Heart right ventricle (tissue), 16 donors: Measurements from ENCODE around the gene USP3. TPM values are rescaled to one million over a fixed set of nuclear protein-coding genes. Genes with fewer than 3 reads are reported as not detected.

Source experiments
- ATAC-seq, 8 donors: fragments of 200-7000 bp; cut with Tn5 transposase; one replicate each; pipeline ENCODE4 v1.9.1; 2020; ENCODE audit warnings: mild to moderate bottlenecking in 8 of 8, moderate library complexity in 8 of 8, moderate number of reproducible peaks in 1 of 8
- DNase-seq, 2 donors: peaks; one replicate each; pipeline ENCODE4 v3.0.0-alpha.2; 2020
- H3K27ac ChIP-seq, 10 donors: fragments of 200-600 bp; sonication (generic) in 2 of 10; one replicate each; pipeline versions ENCODE4 v1.5.0 to v1.8.0; 2020 to 2022; ENCODE audit warnings: mild to moderate bottlenecking in 3 of 10
- H3K27me3 ChIP-seq, 7 donors: fragments of 200-600 bp; one replicate each; pipeline ENCODE4 v1.8.0; 2021 to 2022; ENCODE audit warnings: mild to moderate bottlenecking in 2 of 7
- H3K36me3 ChIP-seq, 9 donors: fragments of 200-600 bp; sonication (generic) in 1 of 9; one replicate each; pipeline versions ENCODE4 v1.5.0 to v1.8.0; 2020 to 2022; ENCODE audit warnings: mild to moderate bottlenecking in 2 of 9
- H3K4me1 ChIP-seq, 9 donors: fragments of 200-600 bp; sonication (generic) in 1 of 9; one replicate each; pipeline versions ENCODE4 v1.5.0 to v1.8.0; 2020 to 2022; ENCODE audit warnings: mild to moderate bottlenecking in 4 of 9
- H3K4me3 ChIP-seq, 10 donors: fragments of 200-600 bp; sonication (generic) in 2 of 10; one replicate each; pipeline versions ENCODE4 v1.5.0 to v1.8.0; 2020 to 2022; ENCODE audit warnings: mild to moderate bottlenecking in 7 of 10, moderate library complexity in 2 of 10
- H3K9me3 ChIP-seq, 11 donors: fragments of 200-600 bp in 10 of 11; sonication (generic) in 2 of 11; one replicate each; pipeline versions ENCODE4 v1.5.0 to v1.8.0; 2013 to 2022; ENCODE audit warnings: mild to moderate bottlenecking in 2 of 11, control low read depth in 1 of 11, moderate library complexity in 1 of 11
- CTCF ChIP-seq, 9 donors: fragments of 200-600 bp; sonication (generic) in 2 of 9; IDR thresholded peaks; one replicate each; pipeline versions ENCODE4 v1.5.0 to v1.8.0; 2021 to 2022; ENCODE audit warnings: antibody characterized with exemption in 9 of 9, mild to moderate bottlenecking in 5 of 9, moderate library complexity in 1 of 9
- WGBS, 2 donors: extraction: QIAGEN DNeasy Blood & Tissue Kit; methylation state at CpG; one replicate each; pipeline ENCODE4 v1.1.7; 2013; ENCODE audit warnings: inconsistent platforms in 1 of 2; 5-methylcytosine and 5-hydroxymethylcytosine counted together
- intact Hi-C, 10 donors: fragments of 100-400 bp; cut with DNase I; formaldehyde crosslinking; loops; one replicate each; pipeline versions ENCODE4 v1.11.1 to v1.14.2; 2022
- polyA plus RNA-seq, 2 donors: library from polyadenylated mRNA; stranded (reverse); fragments of 200-250 nt; gene quantifications; one replicate each; pipeline ENCODE4 v1.2.3, GENCODE V29; 2013
- total RNA-seq, 10 donors: library from RNA; stranded (reverse); fragmentation: NEBNext Ultra II Directional in 3 of 10; extraction: Animal tissue kit (Norgen Biotek cat#: 25700) in 3 of 10; gene quantifications; one replicate each; pipeline versions ENCODE4 v1.2.1 to v1.2.4, GENCODE V29; 2021 to 2023
- donor health status: Arrhythmogenic right ventricular cardiomyopathy.
- donor health status: ischemic (EF 13 %, LVEDD 7.1; RV severe dilation, severe dysfunction).
- donor health status: healthy with polysubstance abuse.
- donor health status: DM: no; HTN: yes; CAD: no.
- donor health status: DM: no; HTN: no; CAD: no.
- donor health status: ischemic (EF 25% LVEDD 6.9; RV normal size, moderate dysfunction).
- donor health status: ischemic (EF 25% LVEDD 5.7; RV mildly dilated, moderate dysfunction).
- donor health status: healthy.
- donor health status: DM: yes; HTN: yes; CAD: no.
- donor health status: Ischemic cardiomyopathy.
- donor health status: ischemic (EF 35%, LVEDD 5.7; RV mildly dilated, moderate dysfunction).
- donor health status: nonischemic (EF 11% LVEDD 7.7; RV severe dilation, severe dysfunction).
- donor health status: DM: yes; HTN: yes; CAD: no.
- donor health status: PGD.
- donor health status: ischemic (EF 29% LVEDD 5.4; RV normal size, mild dysfunction).
- donor health status: nonischemic (EF 23%, LVEDD 6.1; RV moderate dilation, normal function).

The USP3 gene
- total and polyA plus RNA-seq, 12 donors = 8.4 to 23.7 (median 16.6) TPM

GRCh38 chr15:63598473-63599400, 94.3 kb downstream of the USP3 start:
- Histone ChIP-seq H3K4me3 (peak overlapping the region; percentile 27 to 74 (median 68)), H3K4me1 (peaks cover 16 to 90% (median 63%) of the 10 kb centered on the region in 9 donors), H3K27ac (peak overlapping the region; percentile 66 to 95 (median 89)), H3K27me3 (no peaks in the 10 kb centered on the region), H3K9me3 (no peaks in the 10 kb centered on the region), H3K36me3 (peaks cover 0 to 12% (median under 1%) of the 10 kb centered on the region in 9 donors)
- intact Hi-C loops = loop anchor here (1.0 to 10.0 kb wide), 7 partner anchors 91 to 132 kb away; partner anchors contain the start of gene USP3 (in 3 of the 10)
- 44 to 54% methylated on average over 12 of the region's 12 CpGs for WGBS, 2 donors
- ATAC-seq (peak in 3 of 8 donors; percentile 7 to 29 (median 14)), DNase-seq (no peak)
- TF ChIP-seq CTCF (IDR thresholded peaks at IDR 0.05) = no peak

- peak; percentile 61 to 66 for DNase-seq
- Histone ChIP-seq H3K4me3 (peak overlapping the region in 9 of 10 donors; percentile 52 to 74 (median 69)), H3K27ac (peak overlapping the region in 9 of 10 donors; percentile 80 to 95 (median 89)), H3K27me3 (no peaks in the 10 kb centered on the region), H3K9me3 (no peaks in the 10 kb centered on the region), H3K4me1 (peaks cover 16 to 95% (median 63%) of the 10 kb centered on the region in 9 donors), H3K36me3 (peaks cover 0 to 4% (median 0%) of the 10 kb centered on the region in 9 donors)
- intact Hi-C loops = loop anchor here (1.0 to 10.0 kb wide), 7 partner anchors 92 to 133 kb away; partner anchors contain the start of gene USP3 (in 3 of the 10)
- WGBS, 2 donors = 26 to 35% methylated on average over 19 of the region's 19 CpGs
- ATAC-seq = peak; percentile 16 to 60 (median 54)
- TF ChIP-seq CTCF (IDR thresholded peaks at IDR 0.05) = peak in 8 of 9 donors; percentile 53 to 82 (median 70)
Observed at GRCh38 chr15:63599401-63600000, 95.1 kb downstream of the USP3 start.

GRCh38 chr15:63600001-63600615, 95.7 kb downstream of the USP3 start:
- H3K27me3 ChIP-seq = no peaks in the 10 kb centered on the region
- peak overlapping the region; percentile 36 to 95 (median 89) for H3K27ac ChIP-seq
- H3K9me3 ChIP-seq = no peaks in the 10 kb centered on the region
- peaks cover 16 to 89% (median 60%) of the 10 kb centered on the region in 9 donors for H3K4me1 ChIP-seq
- peak; percentile 2 to 18 (median 8) for ATAC-seq
- no peak for TF ChIP-seq CTCF (IDR thresholded peaks at IDR 0.05)
- intact Hi-C loops = loop anchor here in 2 of 10 donors (10.0 kb wide), 2 partner anchors 295 to 465 kb away; no protein-coding TSS in a partner anchor
- peak overlapping the region; percentile 11 to 74 (median 68) for H3K4me3 ChIP-seq
- H3K36me3 ChIP-seq = peaks cover 0 to 9% (median 0%) of the 10 kb centered on the region in 9 donors
- 15 to 16% methylated on average over 24 to 26 of the region's 26 CpGs for WGBS, 2 donors
- DNase-seq = peak in 1 of 2 donors; percentile 31
